Effector CD8-positive, alpha-beta T cell (primary cell): Measurements from ENCODE around the gene WFDC1.

Experiments used
- DNase-seq: peaks from one replicate; lab custom pipeline; 2025; lab: John Stamatoyannopoulos, UW

The WFDC1 gene

GRCh38 chr16:84302111-84302954 lies 7.7 kb downstream of the WFDC1 start:
- DNase-seq: no peak

GRCh38 chr16:84303023-84303422 lies 8.3 kb downstream of the WFDC1 start:
- no peak for DNase-seq

- DNase-seq: no peak
These were observed 8.8 kb downstream of the WFDC1 start for GRCh38 chr16:84303516-84303915.

DNA sequence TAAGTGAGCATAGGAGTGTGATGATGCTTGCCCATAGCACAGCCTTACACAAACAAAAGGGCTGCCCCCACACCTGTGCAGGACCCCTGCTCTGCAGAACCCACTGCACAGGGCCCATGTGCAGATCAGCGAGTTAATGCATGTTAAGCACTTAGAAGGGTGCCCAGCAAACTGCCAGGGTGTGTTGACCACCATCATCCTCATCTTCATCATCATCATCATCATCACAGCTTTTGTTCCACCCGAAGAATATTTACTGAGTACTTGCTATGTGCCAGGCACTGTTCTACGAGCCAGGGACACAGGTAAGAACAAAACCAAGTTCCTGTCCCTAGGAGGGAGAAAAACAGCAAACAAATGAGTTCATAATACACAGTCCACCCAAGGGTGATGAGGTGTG lies 11.9 kb downstream of the WFDC1 start:
- DNase-seq: no peak

- DNase-seq: no peak
These were observed 12.7 kb downstream of the WFDC1 start for GRCh38 chr16:84307209-84307954.

DNA sequence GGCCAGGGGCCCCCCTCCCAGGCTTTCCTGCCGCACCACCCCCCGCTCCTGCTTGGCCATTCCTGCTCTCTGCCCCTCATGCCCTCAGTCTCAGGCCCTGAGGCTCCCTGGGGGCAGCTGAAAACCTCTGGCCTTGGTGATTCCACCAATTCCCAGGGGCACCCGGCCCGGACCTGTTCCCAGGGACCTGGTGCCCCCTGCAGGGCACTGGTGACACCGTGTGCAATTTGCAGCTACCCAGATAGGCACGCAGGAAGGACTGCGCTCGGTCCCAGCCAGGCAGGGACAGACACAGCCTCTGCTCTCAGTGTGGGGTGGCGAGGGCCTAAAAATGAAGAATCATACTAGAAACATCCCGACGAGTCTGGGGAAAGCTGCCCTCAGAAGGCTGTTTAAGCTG lies 13.4 kb downstream of the WFDC1 start:
- no peak for DNase-seq

GRCh38 chr16:84310642-84311041 lies 16.0 kb downstream of the WFDC1 start:
- DNase-seq: no peak

DNA sequence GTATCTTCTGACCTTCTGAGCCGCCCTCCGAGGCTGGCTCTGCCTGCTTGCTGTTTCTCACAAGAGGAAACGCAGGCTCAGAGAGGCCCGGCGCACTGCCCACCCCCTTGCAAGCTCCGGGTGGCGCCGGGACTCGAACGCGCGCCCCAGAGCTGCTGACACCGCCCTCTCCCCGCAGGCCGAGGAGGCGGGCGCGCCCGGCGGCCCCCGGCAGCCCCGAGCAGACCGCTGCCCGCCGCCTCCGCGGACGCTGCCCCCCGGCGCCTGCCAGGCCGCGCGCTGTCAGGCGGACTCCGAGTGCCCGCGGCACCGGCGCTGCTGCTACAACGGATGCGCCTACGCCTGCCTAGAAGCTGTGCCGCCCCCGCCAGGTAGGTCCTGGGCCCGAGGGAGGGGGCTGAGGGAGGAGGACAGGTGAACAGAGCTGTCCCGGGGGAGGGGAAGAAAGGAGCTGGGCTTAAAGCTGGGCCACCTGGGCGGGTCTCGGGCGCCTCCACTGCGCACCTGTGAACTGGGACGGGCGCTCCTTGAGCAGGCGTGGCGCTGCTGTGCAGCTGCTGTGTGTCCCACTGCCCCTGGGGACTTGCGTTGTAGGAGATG lies 18.2 kb downstream of the WFDC1 start:
- no peak for DNase-seq

DNA sequence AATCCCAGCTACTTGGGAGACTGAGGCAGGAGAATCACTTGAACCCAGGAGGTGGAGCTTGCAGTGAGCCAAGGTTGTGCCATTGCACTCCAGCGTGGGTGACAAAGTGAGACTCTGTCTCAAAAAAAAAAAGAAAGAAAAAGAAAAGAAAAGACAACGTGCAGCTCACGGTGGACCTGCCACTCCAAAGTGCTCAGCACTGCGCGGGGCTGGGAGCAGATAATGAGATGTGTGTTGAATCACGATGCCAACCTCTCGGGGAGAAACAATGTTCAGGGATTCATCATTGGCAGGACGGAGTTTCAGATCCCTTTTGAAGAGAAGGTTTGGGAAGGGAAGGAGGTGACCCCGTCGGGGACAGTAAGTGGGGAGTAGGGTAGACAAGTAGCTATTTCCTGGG lies 19.2 kb downstream of the WFDC1 start:
- DNase-seq: no peak

GRCh38 chr16:84314373-84314772 lies 19.7 kb downstream of the WFDC1 start:
- DNase-seq: no peak

GRCh38 chr16:84314814-84315213 lies 20.1 kb downstream of the WFDC1 start:
- no peak for DNase-seq

DNA sequence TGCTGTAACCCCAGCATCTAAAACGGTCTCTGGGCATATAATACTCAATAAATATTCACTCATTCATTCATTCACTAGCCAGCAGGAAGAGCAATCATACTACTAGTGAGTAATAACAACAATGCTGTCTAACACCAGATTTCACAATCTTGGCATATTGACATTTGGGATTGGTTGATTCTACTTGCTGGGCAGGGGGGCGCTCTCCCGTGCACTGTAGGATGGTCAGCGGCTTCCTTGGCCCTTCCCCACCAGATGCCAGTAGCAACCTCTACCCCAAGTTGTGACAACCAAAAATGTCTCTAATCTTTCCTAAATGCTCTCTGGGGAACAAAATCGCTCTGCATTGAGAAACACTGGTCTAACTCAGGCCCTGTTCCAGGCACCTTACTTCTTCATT lies 20.7 kb downstream of the WFDC1 start:
- DNase-seq: no peak

DNA sequence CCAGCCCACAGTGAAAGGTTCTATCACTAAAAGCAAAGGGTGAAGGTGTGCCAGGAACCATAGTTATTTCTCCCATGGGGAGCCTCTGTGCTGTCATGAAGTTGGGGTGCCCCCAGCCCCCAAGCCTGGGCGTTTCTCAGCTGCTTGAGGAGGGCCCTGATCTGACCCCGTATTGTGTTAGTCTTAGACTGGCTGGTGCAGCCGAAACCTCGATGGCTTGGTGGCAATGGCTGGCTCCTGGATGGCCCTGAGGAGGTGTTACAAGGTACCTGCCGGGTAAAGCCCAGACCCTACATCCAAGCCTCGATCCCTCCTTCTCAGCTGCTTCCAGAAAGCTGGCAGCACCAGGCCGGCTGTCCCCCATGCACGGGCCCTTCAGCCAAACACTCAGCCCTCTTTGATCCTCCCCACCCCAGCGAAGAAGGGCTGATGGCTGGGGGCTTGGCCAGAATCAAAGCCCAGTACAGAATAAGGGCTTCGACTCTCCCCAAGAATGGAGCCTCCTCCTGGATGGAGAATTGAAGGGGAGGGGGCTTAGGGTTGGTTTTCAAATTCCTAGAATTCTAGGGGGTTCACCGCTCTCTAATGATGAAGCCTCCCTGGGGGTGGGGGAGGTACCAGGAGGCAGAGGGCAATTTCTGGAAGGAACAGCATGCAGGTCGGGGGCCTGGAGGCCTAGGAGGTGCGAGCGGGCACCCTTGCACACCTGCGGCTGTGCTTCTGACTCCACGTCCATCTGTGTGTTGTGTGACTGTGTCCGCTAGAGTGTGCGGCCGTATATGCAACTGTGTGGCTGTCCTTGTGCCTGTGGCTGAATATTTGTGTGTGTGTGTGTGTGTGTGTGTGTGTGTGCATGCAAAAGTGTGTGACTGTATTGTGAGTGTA lies 23.7 kb downstream of the WFDC1 start:
- DNase-seq: no peak

DNA sequence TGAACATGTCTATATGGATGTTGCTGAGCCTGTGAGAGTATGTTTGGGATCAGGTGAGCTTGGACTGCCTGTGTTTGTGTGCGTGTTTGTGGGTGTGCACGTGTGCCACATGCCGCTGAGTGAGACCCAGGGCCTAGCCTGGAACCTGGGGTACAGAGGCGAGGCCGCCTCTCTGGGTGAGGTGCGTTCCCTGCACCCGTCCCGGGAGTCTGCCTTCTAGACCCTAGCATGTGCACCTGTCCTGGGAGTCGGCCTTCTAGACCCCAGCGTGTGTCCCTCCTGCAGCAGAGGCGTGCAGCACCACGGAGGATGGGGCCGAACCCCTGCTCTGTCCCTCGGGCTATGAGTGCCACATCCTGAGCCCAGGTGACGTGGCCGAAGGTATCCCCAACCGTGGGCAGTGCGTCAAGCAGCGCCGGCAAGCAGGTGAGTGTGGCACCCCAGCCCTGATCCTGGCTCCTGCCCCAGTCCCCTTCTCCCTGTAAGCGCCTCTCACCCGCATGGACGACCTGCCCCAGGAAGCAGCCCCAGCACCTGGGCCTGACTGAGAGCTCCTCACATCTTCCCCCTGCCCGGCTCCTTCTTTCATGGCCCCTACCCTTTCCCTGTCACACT lies 24.6 kb downstream of the WFDC1 start:
- no peak for DNase-seq

GRCh38 chr16:84320511-84320910 lies 25.8 kb downstream of the WFDC1 start:
- DNase-seq: no peak

- DNase-seq: no peak
These were observed 27.3 kb downstream of the WFDC1 start for GRCh38 chr16:84321932-84322331.

- DNase-seq: no peak
These were observed 28.1 kb downstream of the WFDC1 start for GRCh38 chr16:84322749-84323148.

- no peak for DNase-seq
These were observed 28.9 kb downstream of the WFDC1 start for GRCh38 chr16:84323606-84324005.

- no peak for DNase-seq
These were observed 30.0 kb downstream of the WFDC1 start for GRCh38 chr16:84324434-84325262.

GRCh38 chr16:84326545-84326944 lies 31.9 kb downstream of the WFDC1 start:
- no peak for DNase-seq
